H1 (cell line): Measurements from ENCODE around the gene OIP5. TPM values are rescaled to one million over a fixed set of nuclear protein-coding genes. Genes with fewer than 3 reads are reported as not detected.

Experiments
- CTCF ChIA-PET: fragments of 300-600 bp; sonication (Branson Sonifier 250); formaldehyde crosslinking; loops from one replicate; lab custom pipeline; 2021; ENCODE audit not compliant: partially characterized antibody; lab: Charles Lee
- POLR2A ChIA-PET: fragments of 300-600 bp; sonication (Branson Sonifier 250); formaldehyde crosslinking; loops from one replicate; lab custom pipeline; 2021; ENCODE audit warnings: inconsistent platforms; ENCODE audit not compliant: partially characterized antibody; lab: Charles Lee
- DNase-seq, 2 experiments: peaks; one replicate each; pipeline versions ENCODE4 v3.0.0 to v3.0.0-alpha.2; 2010 to 2022; ENCODE audit warnings: low spot score in 2 of 2, low read depth in 1 of 2, mixed read lengths in 1 of 2
- FAIRE-seq: peaks from 2 replicates; lab custom pipeline; 2011; peaks lifted over from hg19 to GRCh38; lab: Jason Lieb, UNC
- H2AFZ ChIP-seq: 2 replicates; pipeline ENCODE4 v1.8.1; 2012; ENCODE audit warnings: low read length, inconsistent platforms
- H2AK5ac ChIP-seq: 2 replicates; pipeline ENCODE4 v1.6.1; 2013; ENCODE audit warnings: low read depth, low read length
- H2BK120ac ChIP-seq: replicated peaks from 2 replicates; pipeline ENCODE3; 2013; ENCODE audit warnings: low read depth, low read length, inconsistent platforms
- H2BK12ac ChIP-seq: 2 replicates; pipeline ENCODE4 v1.6.1; 2013; ENCODE audit warnings: low read depth, low read length
- H2BK15ac ChIP-seq: 2 replicates; pipeline ENCODE4 v1.6.1; 2013; ENCODE audit warnings: low read length
- H2BK20ac ChIP-seq: 2 replicates; pipeline ENCODE4 v1.6.1; 2013; ENCODE audit warnings: low read length
- H2BK5ac ChIP-seq: 2 replicates; pipeline ENCODE4 v1.6.1; 2013; ENCODE audit warnings: low read depth, low read length
- H3K14ac ChIP-seq: 2 replicates; pipeline ENCODE4 v1.6.1; 2013; ENCODE audit warnings: inconsistent platforms; ENCODE audit not compliant: insufficient read length
- H3K18ac ChIP-seq: 2 replicates; pipeline ENCODE4 v1.6.1; 2013; ENCODE audit warnings: low read length; ENCODE audit errors: extremely low read depth
- H3K23ac ChIP-seq: 2 replicates; pipeline ENCODE4 v1.6.1; 2013; ENCODE audit warnings: inconsistent platforms; ENCODE audit not compliant: insufficient read length
- H3K23me2 ChIP-seq: 2 replicates; pipeline ENCODE4 v1.6.1; 2013; ENCODE audit warnings: low read depth, low read length
- H3K27ac ChIP-seq: 2 replicates; pipeline ENCODE4 v1.6.1; 2011; ENCODE audit warnings: low read depth, low read length, inconsistent platforms
- H3K27me3 ChIP-seq, 4 experiments: replicated peaks in 1 of 4; 1 replicate in 1 of 4; 2 replicates in 3 of 4; pipeline versions ENCODE4 v1.6.1 to v1.8.1; 2011 to 2013; ENCODE audit warnings: low read length in 3 of 4, mild to moderate bottlenecking in 3 of 4, inconsistent platforms in 2 of 4, mixed read lengths in 2 of 4, moderate library complexity in 1 of 4; ENCODE audit not compliant: control insufficient read depth in 3 of 4, insufficient read depth in 3 of 4; ENCODE audit errors: extremely low read depth in 1 of 4
- H3K36me3 ChIP-seq, 4 experiments: 2 replicates each; pipeline versions ENCODE4 v1.6.1 to v1.8.1; 2011 to 2013; ENCODE audit warnings: mild to moderate bottlenecking in 4 of 4, low read length in 3 of 4, moderate library complexity in 2 of 4, control low read depth in 1 of 4, inconsistent platforms in 1 of 4; ENCODE audit not compliant: insufficient read depth in 4 of 4, control insufficient read depth in 2 of 4
- H3K4ac ChIP-seq: replicated peaks from 2 replicates; pipeline ENCODE3; 2013; ENCODE audit warnings: low read length, low read depth, mixed read lengths, inconsistent platforms; ENCODE audit not compliant: insufficient read length
- H3K4me1 ChIP-seq, 4 experiments: replicated peaks in 1 of 4; 1 replicate in 1 of 4; 2 replicates in 3 of 4; pipeline versions ENCODE4 v1.6.1 to v1.8.1; 2011 to 2013; ENCODE audit warnings: low read length in 3 of 4, inconsistent platforms in 2 of 4, mixed read lengths in 1 of 4; ENCODE audit not compliant: insufficient read depth in 4 of 4, control insufficient read depth in 3 of 4
- H3K4me2 ChIP-seq, 2 experiments: 2 replicates each; pipeline versions ENCODE4 v1.6.1 to v1.8.1; 2011 to 2013; ENCODE audit warnings: low read depth in 2 of 2, low read length in 2 of 2, control low read depth in 1 of 2, inconsistent platforms in 1 of 2, mild to moderate bottlenecking in 1 of 2; ENCODE audit not compliant: insufficient read depth in 1 of 2
- H3K4me3 ChIP-seq, 4 experiments: fragments of 200-600, 300-600 bp in 1 of 4; sonication (generic), shearing (Covaris generic), sonication (Bioruptor Twin) in 1 of 4; 2 replicates each; pipeline versions ENCODE4 v1.5.1 to v1.8.1; 2011 to 2016; ENCODE audit warnings: low read length in 4 of 4, low read depth in 3 of 4, control low read depth in 2 of 4, inconsistent platforms in 2 of 4, mild to moderate bottlenecking in 2 of 4, mixed read lengths in 1 of 4, moderate library complexity in 1 of 4; ENCODE audit not compliant: insufficient read depth in 2 of 4; ENCODE audit errors: extremely low read depth in 1 of 4
- H3K56ac ChIP-seq: replicated peaks from 2 replicates; pipeline ENCODE3; 2013; ENCODE audit warnings: low read depth, mild to moderate bottlenecking, mixed read lengths, low read length, inconsistent platforms; ENCODE audit not compliant: insufficient read length
- H3K79me1 ChIP-seq: 2 replicates; pipeline ENCODE4 v1.6.1; 2013; ENCODE audit warnings: low read depth, low read length, control low read depth
- H3K79me2 ChIP-seq, 2 experiments: 2 replicates each; pipeline versions ENCODE4 v1.6.1 to v1.8.1; 2012 to 2013; ENCODE audit warnings: low read length in 2 of 2, mild to moderate bottlenecking in 2 of 2, inconsistent platforms in 1 of 2; ENCODE audit not compliant: insufficient read depth in 2 of 2, control insufficient read depth in 1 of 2
- H3K9ac ChIP-seq, 4 experiments: replicated peaks in 1 of 4; 1 replicate in 1 of 4; 2 replicates in 3 of 4; pipeline versions ENCODE4 v1.6.1 to v1.8.1; 2011 to 2013; ENCODE audit warnings: low read depth in 3 of 4, low read length in 3 of 4, control low read depth in 2 of 4, mild to moderate bottlenecking in 2 of 4, moderate library complexity in 2 of 4, inconsistent platforms in 1 of 4; ENCODE audit errors: extremely low read depth in 1 of 4
- H3K9me3 ChIP-seq, 2 experiments: 2 replicates each; pipeline versions ENCODE4 v1.6.1 to v1.8.1; 2012 to 2013; ENCODE audit warnings: mild to moderate bottlenecking in 2 of 2, moderate library complexity in 2 of 2, control low read depth in 1 of 2, inconsistent platforms in 1 of 2, low read depth in 1 of 2, low read length in 1 of 2, mixed read lengths in 1 of 2; ENCODE audit not compliant: insufficient read depth in 2 of 2
- H4K20me1 ChIP-seq, 2 experiments: replicated peaks in 1 of 2; 2 replicates each; pipeline versions ENCODE3 to v1.8.1; 2011 to 2013; ENCODE audit warnings: inconsistent platforms in 2 of 2, low read length in 2 of 2, mild to moderate bottlenecking in 1 of 2; ENCODE audit not compliant: insufficient read depth in 2 of 2, control insufficient read depth in 1 of 2
- H4K5ac ChIP-seq: 2 replicates; pipeline ENCODE4 v1.6.1; 2013; ENCODE audit warnings: low read length, low read depth, mixed read lengths, inconsistent platforms; ENCODE audit not compliant: insufficient read length
- H4K8ac ChIP-seq: 2 replicates; pipeline ENCODE4 v1.8.0; 2013; ENCODE audit warnings: mild to moderate bottlenecking, moderate library complexity, low read length, inconsistent platforms; ENCODE audit not compliant: insufficient read depth; ENCODE audit errors: extremely low read depth
- H4K91ac ChIP-seq: replicated peaks from 2 replicates; pipeline ENCODE3; 2013; ENCODE audit warnings: low read length, mixed read lengths, inconsistent platforms; ENCODE audit not compliant: insufficient read length
- BCL11A ChIP-seq, 2 experiments: IDR thresholded peaks; one replicate each; pipeline ENCODE4 v1.6.1; 2011; ENCODE audit warnings: low read depth in 2 of 2, low read length in 2 of 2, mild to moderate bottlenecking in 2 of 2
- BRCA1 ChIP-seq: IDR thresholded peaks from 2 replicates; pipeline ENCODE4 v1.6.1; 2012; ENCODE audit warnings: low read depth, low read length, improper control_type of control experiment
- CBX8 ChIP-seq: fragments of 300-800, 300-1000 bp; sonication (generic); IDR thresholded peaks from 2 replicates; pipeline ENCODE4 v1.7.1; 2016; ENCODE audit warnings: low read depth, low read length, borderline replicate concordance
- CTBP2 ChIP-seq: IDR thresholded peaks from 2 replicates; pipeline ENCODE4 v1.7.0; 2011; ENCODE audit warnings: borderline replicate concordance, mild to moderate bottlenecking, moderate library complexity, mixed read lengths, low read length; ENCODE audit not compliant: insufficient read depth, insufficient read length
- CTCF ChIP-seq, 3 experiments: IDR thresholded peaks; 1 replicate in 2 of 3; 2 replicates in 1 of 3; pipeline versions ENCODE4 v1.5.1 to v1.6.1; 2011; ENCODE audit warnings: low read length in 3 of 3, mild to moderate bottlenecking in 3 of 3, inconsistent platforms in 2 of 3, low read depth in 1 of 3, moderate library complexity in 1 of 3; ENCODE audit not compliant: insufficient read depth in 1 of 3; ENCODE audit errors: control extremely low read depth in 1 of 3
- GTF2F1 ChIP-seq: IDR thresholded peaks from 2 replicates; pipeline ENCODE4 v1.6.1; 2012; ENCODE audit warnings: low read depth, low read length, improper control_type of control experiment, borderline replicate concordance
- POLR2A ChIP-seq, 2 experiments: IDR thresholded peaks; 1 replicate in 1 of 2; 2 replicates in 1 of 2; pipeline ENCODE4 v1.6.1; 2011; ENCODE audit warnings: low read depth in 2 of 2, low read length in 2 of 2, mild to moderate bottlenecking in 2 of 2; ENCODE audit errors: control extremely low read depth in 1 of 2
- POU5F1 ChIP-seq: IDR thresholded peaks from 2 replicates; pipeline ENCODE4 v1.6.1; 2011; ENCODE audit warnings: low read depth, mild to moderate bottlenecking, low read length, moderate library complexity
- SAP30 ChIP-seq: fragments of 300-600 bp; sonication (generic); IDR thresholded peaks from 2 replicates; pipeline ENCODE4 v1.7.1; 2012; ENCODE audit warnings: low read length, moderate library complexity, mild to moderate bottlenecking, inconsistent platforms; ENCODE audit not compliant: insufficient read depth, insufficient replicate concordance
- SIX5 ChIP-seq: IDR thresholded peaks from 2 replicates; pipeline ENCODE4 v1.6.1; 2011; ENCODE audit warnings: mild to moderate bottlenecking, low read depth, low read length
- TAF7 ChIP-seq: optimal IDR thresholded peaks from 2 replicates; pipeline ENCODE3; 2011; ENCODE audit warnings: low read depth, mild to moderate bottlenecking, inconsistent platforms, low read length, moderate library complexity, borderline replicate concordance
- ZNF274 ChIP-seq: IDR thresholded peaks from 2 replicates; pipeline ENCODE4 v1.7.0; 2012; ENCODE audit warnings: low read length, borderline replicate concordance; ENCODE audit errors: extremely low read depth
- polyA plus RNA-seq, 7 experiments: library from polyadenylated mRNA; depleted of rRNA in 3 of 7; stranded (reverse) in 5 of 7; unstranded in 2 of 7; fragments of >200 nt in 5 of 7; fragments of 200-250 nt in 2 of 7; gene quantifications; 1 replicate in 5 of 7; 2 replicates in 1 of 7; 4 replicates in 1 of 7; pipeline versions ENCODE4 v1.2.1 to v1.2.3, GENCODE V29; 2011 to 2013; ENCODE audit warnings: missing spikeins in 2 of 7, mixed read lengths in 2 of 7
- total RNA-seq: library from RNA; stranded (reverse); fragmentation: NEBNext Ultra II Directional; extraction: Animal tissue kit (Norgen Biotek cat#: 25700); gene quantifications from 2 replicates; pipeline ENCODE4 v1.2.1, GENCODE V29; 2021
- TF ChIP-seq, protein P1 (sequence below): IDR thresholded peaks from 2 replicates; pipeline ENCODE4 v1.6.1; 2012; ENCODE audit warnings: inconsistent platforms

OIP5 gene
- total and polyA plus RNA-seq, 2 of the 8 experiments (the other 6 are each of a cell fraction or from before 2014, with no cell fraction given), result 34.8 to 44.5 TPM

- Histone ChIP-seq H4K20me1 (no peaks in the 10 kb centered on the region), H3K4me2 (no peak overlapping the region), H3K79me1 (no peaks in the 10 kb centered on the region), H2BK20ac (no peak overlapping the region), H3K9ac (no peak overlapping the region), H3K27ac (no peak overlapping the region), H3K27me3 (no peaks in the 10 kb centered on the region), H3K36me3 (peaks cover 2 to 23% (median 12%) of the 10 kb centered on the region in 4 experiments; a peak in 5 of 8 replicates), H3K23ac (no peak overlapping the region), H3K23me2 (no peaks in the 10 kb centered on the region), H3K4me3 (no peak overlapping the region), H3K18ac (no peak overlapping the region), H2BK15ac (no peak overlapping the region), H4K91ac (no peak overlapping the region), H3K4ac (no peak overlapping the region), H4K5ac (no peak overlapping the region), H3K4me1 (no peaks in the 10 kb centered on the region), H2BK5ac (no peak overlapping the region), H3K14ac (no peak overlapping the region), H4K8ac (no peak overlapping the region), H2AK5ac (no peak overlapping the region), H2AFZ (no peak overlapping the region), H2BK12ac (no peak overlapping the region), H3K9me3 (no peaks in the 10 kb centered on the region), H3K79me2 (no peaks in the 10 kb centered on the region), H2BK120ac (no peak overlapping the region), H3K56ac (no peak overlapping the region)
- ChIA-PET POLR2A (interaction anchor here (0.6 kb wide), 1 partner anchor 9 kb away, joined by 3 read pairs; no protein-coding TSS in a partner anchor), CTCF (no interaction called here)
- DNase-seq, result no peak
- no peak for FAIRE-seq
- TF ChIP-seq CBX8, result no peak
- no peak for TF ChIP-seq ZNF274
- TF ChIP-seq SIX5, result no peak
- TF ChIP-seq GTF2F1, result no peak
- TF ChIP-seq, protein P1, sequence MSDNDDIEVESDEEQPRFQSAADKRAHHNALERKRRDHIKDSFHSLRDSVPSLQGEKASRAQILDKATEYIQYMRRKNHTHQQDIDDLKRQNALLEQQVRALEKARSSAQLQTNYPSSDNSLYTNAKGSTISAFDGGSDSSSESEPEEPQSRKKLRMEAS, result no peak
- TF ChIP-seq SAP30, result no peak
- TF ChIP-seq POLR2A (IDR thresholded peaks at IDR 0.05; ENCODE audit: control extremely low read depth in 1 of 2, low read depth in 2 of 2, low read length in 2 of 2), result no peak
- no peak for TF ChIP-seq CTCF (IDR thresholded peaks at IDR 0.05; ENCODE audit: control extremely low read depth in 1 of 3, insufficient read depth in 1 of 3, low read depth in 1 of 3, low read length in 3 of 3)
- TF ChIP-seq CTBP2, result no peak
- TF ChIP-seq POU5F1, result no peak
- TF ChIP-seq BRCA1, result no peak
- TF ChIP-seq BCL11A (IDR thresholded peaks at IDR 0.05; ENCODE audit: low read depth in 2 of 2, low read length in 2 of 2), result no peak
- no peak for TF ChIP-seq TAF7
Measured at GRCh38 chr15:41276831-41277230, 55.6 kb downstream of the OIP5 start.
